GM10266 (cell line): ENCODE measurements around the gene TSR1.

Experiments used
- DNase-seq: peaks from one replicate; pipeline ENCODE4 v3.0.0; 2012; ENCODE audit errors: extremely low spot score
- CTCF ChIP-seq: IDR thresholded peaks from 2 replicates; pipeline ENCODE4 v1.5.1; 2012; ENCODE audit warnings: mild to moderate bottlenecking, low read depth; ENCODE audit not compliant: control insufficient read depth, insufficient read depth; ENCODE audit errors: missing control alignments

TSR1 gene

GRCh38 chr17:2369039-2369438 lies 32.8 kb upstream of the TSR1 start:
- DNase-seq = no peak
- TF ChIP-seq CTCF = no peak

GRCh38 chr17:2368359-2368758 lies 32.1 kb upstream of the TSR1 start:
- no peak for DNase-seq
- no peak for TF ChIP-seq CTCF

GRCh38 chr17:2366747-2367494 lies 30.7 kb upstream of the TSR1 start:
- DNase-seq = no peak
- no peak for TF ChIP-seq CTCF

GRCh38 chr17:2365132-2365531 lies 28.9 kb upstream of the TSR1 start:
- no peak for DNase-seq
- TF ChIP-seq CTCF = no peak

- no peak for DNase-seq
These were observed 28.5 kb upstream of the TSR1 start for GRCh38 chr17:2364763-2365116.

GRCh38 chr17:2363851-2364762 lies 27.9 kb upstream of the TSR1 start:
- no peak for DNase-seq
- TF ChIP-seq CTCF = no peak

More at GRCh38 chr17:2364763-2365116, 28.5 kb upstream of the TSR1 start:
- no peak for TF ChIP-seq CTCF

GRCh38 chr17:2363318-2363717 lies 27.1 kb upstream of the TSR1 start:
- TF ChIP-seq CTCF = no peak
- DNase-seq = no peak
